GM21515 (cell line): Measurements from ENCODE around the gene CLEC14A.

Experiments
- ATAC-seq: cut with Tn5 transposase; IDR thresholded peaks from one replicate; pipeline ENCODE4 v1.9.1; 2021; ENCODE audit not compliant: unreplicated experiment

Gene CLEC14A

DNA sequence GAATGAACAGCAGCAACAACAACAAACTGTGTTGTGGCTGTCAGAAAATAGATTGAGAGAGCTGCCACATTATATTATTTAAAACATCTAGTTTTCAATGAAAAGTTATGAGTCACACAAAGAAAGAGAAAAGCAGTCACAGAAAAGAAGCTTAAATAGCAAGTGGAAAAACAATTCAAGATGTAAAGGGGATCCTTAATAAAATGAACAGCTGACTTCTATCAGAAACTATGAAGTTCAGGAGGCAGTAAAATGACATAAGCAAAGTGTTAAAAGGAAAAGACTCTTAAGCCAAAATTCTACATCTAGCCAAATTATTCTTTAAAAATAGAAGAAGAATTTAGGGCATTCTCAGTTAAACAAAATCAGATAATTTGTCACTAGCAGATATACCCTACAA is 5.6 kb downstream of the CLEC14A start:
- ATAC-seq: no peak

GRCh38 chr14:38248321-38249028 is 7.4 kb downstream of the CLEC14A start:
- no peak for ATAC-seq

DNA sequence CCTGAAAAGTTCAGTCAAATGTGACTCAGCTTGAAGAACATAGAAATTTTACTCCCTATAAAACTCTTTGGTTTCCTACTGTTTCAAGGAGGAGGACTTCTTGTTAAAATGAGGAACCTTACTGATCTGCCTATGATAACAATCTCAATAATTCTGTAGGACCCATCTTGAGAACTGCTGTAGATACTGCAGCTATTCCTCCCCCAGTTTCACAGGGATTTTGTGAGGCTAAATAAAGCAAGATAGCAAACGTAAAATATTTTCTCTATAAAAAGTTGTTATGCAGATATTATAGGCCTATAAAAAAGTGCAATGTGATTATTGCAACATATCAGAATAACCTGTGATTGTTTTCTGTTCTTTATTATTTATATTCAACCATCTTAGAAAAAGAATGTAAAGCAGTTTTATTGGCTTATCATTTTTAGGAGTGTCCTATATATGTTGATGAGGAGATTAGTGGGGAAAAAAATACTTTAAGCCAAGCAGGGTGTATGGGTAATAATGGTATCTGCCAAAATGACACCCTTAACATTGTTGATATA is 12.1 kb downstream of the CLEC14A start:
- ATAC-seq: no peak

- ATAC-seq: no peak
These were observed 17.0 kb downstream of the CLEC14A start for GRCh38 chr14:38238878-38239277.

DNA sequence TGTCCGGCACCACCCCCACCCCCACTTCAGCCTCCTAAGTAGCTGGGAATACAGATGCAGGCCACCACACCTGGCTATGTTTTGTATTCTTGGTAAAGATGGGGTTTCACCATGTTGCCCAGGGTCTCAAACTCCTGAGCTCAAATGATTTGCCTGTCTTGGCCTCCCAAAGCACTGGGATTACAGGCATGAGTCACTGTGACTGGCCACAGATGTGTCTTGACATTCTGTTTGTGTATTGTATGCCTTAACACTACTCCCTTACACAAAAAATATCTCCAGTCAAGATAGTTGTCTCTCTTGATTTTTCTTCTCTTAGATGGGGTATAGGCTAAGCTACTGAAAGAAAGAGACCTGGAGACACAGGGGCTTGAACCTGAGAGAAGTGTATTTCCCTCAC is 17.6 kb downstream of the CLEC14A start:
- no peak for ATAC-seq

DNA sequence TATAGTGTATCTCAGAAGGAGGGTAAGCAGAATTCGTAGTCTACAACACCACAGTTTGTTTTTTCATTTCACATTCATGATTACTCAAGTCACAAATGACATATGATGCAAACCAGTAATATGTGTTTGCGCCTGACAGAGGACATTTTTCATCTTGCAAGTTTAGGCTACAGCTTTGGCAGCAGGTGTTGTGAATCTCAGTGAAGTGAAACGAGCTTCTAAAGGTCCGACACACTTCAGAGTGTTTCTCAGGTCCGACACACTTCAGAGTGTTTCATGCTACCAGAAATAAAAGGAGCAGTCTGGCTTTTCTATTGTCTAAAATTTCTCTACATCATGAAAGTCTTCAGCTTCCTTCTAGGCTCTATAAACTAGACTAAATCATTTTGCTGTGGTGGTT is 22.7 kb downstream of the CLEC14A start:
- no peak for ATAC-seq

DNA sequence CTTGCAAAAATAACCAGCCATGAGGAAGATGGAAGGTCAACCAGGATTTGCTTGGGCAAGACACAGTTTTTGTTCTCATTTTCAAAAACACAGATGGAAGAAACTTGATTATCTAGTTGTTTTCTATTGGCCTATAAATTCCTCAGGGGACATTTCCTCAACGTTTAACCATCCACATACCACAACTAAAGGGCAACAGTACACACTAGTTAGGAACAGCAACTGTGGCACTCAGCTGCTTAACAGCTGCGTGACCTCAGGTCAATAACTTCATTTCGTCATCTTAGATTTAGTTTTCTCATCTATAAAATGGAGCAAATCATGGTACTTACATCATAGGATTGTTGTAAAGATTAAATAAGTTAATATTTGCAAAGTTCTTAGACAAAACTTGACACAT is 29.5 kb downstream of the CLEC14A start:
- no peak for ATAC-seq

- no peak for ATAC-seq
These were observed 29.9 kb downstream of the CLEC14A start for GRCh38 chr14:38225946-38226345.

DNA sequence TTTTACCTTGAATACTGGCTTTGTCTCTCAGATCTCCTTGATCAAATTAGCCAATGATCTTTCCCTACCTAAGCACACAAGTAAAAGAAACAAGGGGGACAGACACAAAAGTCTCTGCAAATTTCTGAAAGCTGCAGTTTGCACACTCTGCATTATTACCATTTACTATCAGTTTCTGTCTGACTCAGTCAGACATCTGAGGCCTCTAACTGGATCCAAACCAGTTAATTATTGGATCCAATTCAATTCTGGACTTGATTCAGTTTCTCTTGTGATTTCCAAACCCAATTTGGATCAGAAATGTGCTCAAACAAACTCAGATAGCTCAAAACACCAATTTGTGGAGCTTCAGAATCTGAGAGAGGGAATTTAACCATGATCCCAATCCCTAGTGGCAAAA is 31.6 kb downstream of the CLEC14A start:
- no peak for ATAC-seq

DNA sequence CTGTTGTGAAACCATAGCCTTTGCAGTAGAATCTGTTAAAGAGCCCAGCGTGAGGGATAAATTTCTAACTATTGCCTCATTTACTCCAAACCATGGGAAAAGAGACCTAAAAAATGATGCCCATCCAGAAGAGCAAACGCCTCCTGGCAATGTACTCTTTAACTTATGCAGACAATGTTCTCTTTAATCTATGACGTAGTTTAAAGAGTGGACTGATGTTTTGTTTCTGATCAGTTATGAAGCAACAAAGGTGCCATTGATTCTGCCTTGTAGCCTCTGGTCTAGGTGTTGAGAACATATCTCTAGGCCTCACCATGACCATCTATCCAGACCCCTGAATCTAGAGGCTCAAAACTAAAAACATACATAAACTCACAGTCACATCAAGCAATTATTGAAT is 34.8 kb downstream of the CLEC14A start:
- ATAC-seq: no peak

DNA sequence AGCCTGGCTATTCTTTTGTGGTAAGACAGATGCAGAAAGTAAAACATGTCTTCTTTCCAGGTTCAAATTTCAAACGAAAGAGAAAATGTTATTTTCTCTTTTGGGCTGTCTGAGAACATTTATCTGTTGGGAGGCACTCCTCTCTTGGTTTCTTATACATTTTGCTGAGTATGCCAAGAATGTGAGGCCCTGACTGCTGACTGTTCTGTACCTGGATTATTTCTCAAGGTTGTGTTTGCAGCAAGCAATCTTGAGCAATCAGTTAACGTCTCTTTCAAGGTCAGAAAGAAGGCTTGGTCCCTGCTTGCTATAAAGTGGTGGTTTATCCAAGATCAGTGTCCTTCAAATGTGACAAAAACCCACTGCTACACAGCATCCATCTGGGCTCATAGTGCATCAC is 38.3 kb downstream of the CLEC14A start:
- ATAC-seq: no peak

GRCh38 chr14:38213001-38213400 is 42.9 kb downstream of the CLEC14A start:
- no peak for ATAC-seq

GRCh38 chr14:38212111-38212510 is 43.8 kb downstream of the CLEC14A start:
- ATAC-seq: no peak

DNA sequence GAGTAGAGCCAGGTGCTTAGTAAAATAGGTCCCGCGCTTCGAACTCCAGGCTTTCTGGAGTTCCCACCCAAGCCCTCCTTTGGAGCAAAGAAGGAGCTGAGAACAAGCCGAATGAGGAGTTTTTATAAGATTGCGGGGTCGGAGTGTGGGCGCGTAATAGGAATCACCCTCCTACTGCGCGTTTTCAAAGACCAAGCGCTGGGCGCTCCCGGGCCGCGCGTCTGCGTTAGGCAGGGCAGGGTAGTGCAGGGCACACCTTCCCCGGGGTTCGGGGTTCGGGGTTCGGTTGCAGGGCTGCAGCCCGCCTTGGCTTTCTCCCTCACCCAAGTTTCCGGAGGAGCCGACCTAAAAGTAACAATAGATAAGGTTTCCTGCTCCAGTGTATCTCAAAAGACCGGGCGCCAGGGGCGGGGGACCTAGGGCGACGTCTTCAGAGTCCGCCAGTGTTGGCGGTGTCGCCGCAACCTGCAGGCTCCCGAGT is 44.6 kb downstream of the CLEC14A start:
- ATAC-seq: no peak

DNA sequence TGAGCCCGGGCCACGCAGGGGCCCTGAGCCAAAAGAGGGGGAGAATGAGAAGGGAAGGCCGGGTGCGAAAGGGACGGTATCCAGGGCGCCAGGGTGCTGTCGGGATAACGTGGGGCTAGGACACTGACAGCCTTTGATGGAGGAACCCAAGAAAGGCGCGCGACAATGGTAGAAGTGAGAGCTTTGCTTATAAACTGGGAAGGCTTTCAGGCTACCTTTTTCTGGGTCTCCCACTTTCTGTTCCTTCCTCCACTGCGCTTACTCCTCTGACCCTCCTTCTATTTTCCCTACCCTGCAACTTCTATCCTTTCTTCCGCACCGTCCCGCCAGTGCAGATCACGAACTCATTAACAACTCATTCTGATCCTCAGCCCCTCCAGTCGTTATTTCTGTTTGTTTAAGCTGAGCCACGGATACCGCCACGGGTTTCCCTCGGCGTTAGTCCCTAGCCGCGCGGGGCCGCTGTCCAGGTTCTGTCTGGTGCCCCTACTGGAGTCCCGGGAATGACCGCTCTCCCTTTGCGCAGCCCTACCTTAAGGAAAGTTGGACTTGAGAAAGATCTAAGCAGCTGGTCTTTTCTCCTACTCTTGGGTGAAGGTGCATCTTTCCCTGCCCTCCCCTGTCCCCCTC is 45.2 kb downstream of the CLEC14A start:
- ATAC-seq: no peak

DNA sequence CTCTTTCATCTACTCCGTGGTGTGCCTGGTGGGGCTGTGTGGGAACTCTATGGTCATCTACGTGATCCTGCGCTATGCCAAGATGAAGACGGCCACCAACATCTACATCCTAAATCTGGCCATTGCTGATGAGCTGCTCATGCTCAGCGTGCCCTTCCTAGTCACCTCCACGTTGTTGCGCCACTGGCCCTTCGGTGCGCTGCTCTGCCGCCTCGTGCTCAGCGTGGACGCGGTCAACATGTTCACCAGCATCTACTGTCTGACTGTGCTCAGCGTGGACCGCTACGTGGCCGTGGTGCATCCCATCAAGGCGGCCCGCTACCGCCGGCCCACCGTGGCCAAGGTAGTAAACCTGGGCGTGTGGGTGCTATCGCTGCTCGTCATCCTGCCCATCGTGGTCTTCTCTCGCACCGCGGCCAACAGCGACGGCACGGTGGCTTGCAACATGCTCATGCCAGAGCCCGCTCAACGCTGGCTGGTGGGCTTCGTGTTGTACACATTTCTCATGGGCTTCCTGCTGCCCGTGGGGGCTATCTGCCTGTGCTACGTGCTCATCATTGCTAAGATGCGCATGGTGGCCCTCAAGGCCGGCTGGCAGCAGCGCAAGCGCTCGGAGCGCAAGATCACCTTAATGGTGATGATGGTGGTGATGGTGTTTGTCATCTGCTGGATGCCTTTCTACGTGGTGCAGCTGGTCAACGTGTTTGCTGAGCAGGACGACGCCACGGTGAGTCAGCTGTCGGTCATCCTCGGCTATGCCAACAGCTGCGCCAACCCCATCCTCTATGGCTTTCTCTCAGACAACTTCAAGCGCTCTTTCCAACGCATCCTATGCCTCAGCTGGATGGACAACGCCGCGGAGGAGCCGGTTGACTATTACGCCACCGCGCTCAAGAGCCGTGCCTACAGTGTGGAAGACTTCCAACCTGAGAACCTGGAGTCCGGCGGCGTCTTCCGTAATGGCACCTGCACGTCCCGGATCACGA is 46.0 kb downstream of the CLEC14A start:
- ATAC-seq: no peak

DNA sequence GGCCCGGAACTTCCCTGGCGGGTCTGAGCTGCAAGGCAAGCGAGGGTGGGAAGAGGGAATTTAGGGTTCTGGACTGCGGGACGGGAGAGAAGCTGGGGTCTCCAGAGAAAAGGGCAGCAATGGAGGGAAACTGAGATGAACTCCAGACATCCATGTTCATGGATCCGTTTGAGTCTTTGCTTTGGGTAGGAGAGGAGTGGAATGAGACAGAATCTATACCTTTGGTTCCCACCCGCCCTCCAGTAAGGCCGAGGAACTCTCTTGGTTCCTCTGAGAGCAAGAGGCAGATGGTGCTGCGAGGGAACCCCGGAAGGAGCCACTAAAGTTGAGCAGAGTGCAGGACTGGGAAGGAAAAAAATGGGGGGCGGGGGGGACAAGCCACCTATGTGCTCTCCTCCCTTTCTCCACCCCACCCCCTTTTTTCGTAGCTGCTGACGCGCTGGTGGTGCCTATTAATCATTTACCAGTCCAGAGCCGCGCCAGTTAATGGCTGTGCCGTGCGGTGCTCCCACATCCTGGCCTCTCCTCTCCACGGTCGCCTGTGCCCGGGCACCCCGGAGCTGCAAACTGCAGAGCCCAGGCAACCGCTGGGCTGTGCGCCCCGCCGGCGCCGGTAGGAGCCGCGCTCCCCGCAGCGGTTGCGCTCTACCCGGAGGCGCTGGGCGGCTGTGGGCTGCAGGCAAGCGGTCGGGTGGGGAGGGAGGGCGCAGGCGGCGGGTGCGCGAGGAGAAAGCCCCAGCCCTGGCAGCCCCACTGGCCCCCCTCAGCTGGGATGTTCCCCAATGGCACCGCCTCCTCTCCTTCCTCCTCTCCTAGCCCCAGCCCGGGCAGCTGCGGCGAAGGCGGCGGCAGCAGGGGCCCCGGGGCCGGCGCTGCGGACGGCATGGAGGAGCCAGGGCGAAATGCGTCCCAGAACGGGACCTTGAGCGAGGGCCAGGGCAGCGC is 47.0 kb downstream of the CLEC14A start:
- no peak for ATAC-seq

- no peak for ATAC-seq
These were observed 47.9 kb downstream of the CLEC14A start, which contains the start of gene SSTR1 for GRCh38 chr14:38207736-38208617. Gene SSTR1, plus strand, starts transcription at chr14:38207904. Its CDS starts 1,486 bp downstream, at chr14:38209390.

DNA sequence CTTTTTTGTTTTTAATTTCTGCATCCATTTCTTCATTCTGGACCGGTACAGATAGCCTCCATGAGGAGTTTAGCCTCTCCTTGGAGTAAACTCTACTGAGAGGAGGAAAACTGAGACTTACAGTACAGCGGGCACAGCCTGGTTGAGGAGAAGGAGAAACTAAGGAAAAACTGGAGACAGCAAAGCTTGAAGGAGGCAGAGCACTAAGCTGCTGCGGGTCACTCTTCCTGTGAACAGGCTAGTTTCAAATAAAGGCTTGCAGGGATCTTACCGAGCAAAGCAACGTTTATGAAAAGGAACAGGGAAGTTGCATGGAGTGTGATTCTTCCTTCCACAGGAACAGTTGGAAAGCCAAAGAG is 48.5 kb downstream of the CLEC14A start:
- ATAC-seq: no peak
